Skeletal muscle tissue (tissue), 4 donors: ENCODE data around the gene CFAP43. TPM values are rescaled to one million over a fixed set of nuclear protein-coding genes. Genes with fewer than 3 reads are reported as not detected.
"Not testable (repeated sequence)": the region's sequence is repeated elsewhere in the genome, so short reads cannot be mapped to it uniquely, and the experiment has no call there.

ENCODE experiments used
- H3K27ac ChIP-seq: one replicate; pipeline ENCODE4 v1.7.0; 2013; ENCODE audit warnings: mild to moderate bottlenecking, low read depth, low read length, inconsistent platforms
- H3K27me3 ChIP-seq, 3 donors: one replicate each; pipeline ENCODE4 v1.7.0; 2013; ENCODE audit warnings: low read length in 3 of 3; ENCODE audit not compliant: control insufficient read depth in 3 of 3, insufficient read depth in 3 of 3
- H3K36me3 ChIP-seq, 3 donors: one replicate each; pipeline ENCODE4 v1.7.0; 2013; ENCODE audit warnings: low read length in 3 of 3; ENCODE audit not compliant: control insufficient read depth in 3 of 3, insufficient read depth in 3 of 3
- H3K4me1 ChIP-seq, 3 donors: one replicate each; pipeline ENCODE4 v1.7.0; 2013; ENCODE audit warnings: low read length in 3 of 3, mild to moderate bottlenecking in 3 of 3; ENCODE audit not compliant: control insufficient read depth in 3 of 3, insufficient read depth in 3 of 3
- H3K4me3 ChIP-seq, 3 donors: one replicate each; pipeline ENCODE4 v1.7.0; 2013; ENCODE audit warnings: low read length in 3 of 3
- H3K9ac ChIP-seq, 3 donors: one replicate each; pipeline ENCODE4 v1.7.0; 2013; ENCODE audit warnings: low read length in 3 of 3, mild to moderate bottlenecking in 3 of 3, moderate library complexity in 2 of 3, low read depth in 1 of 3
- H3K9me3 ChIP-seq, 3 donors: one replicate each; pipeline ENCODE4 v1.7.0; 2013; ENCODE audit warnings: low read length in 3 of 3; ENCODE audit not compliant: control insufficient read depth in 3 of 3
- total RNA-seq: library from RNA; depleted of rRNA; stranded (reverse); fragments of >200 nt; gene quantifications from one replicate; pipeline ENCODE4 v1.2.3, GENCODE V29; 2014
- donor health status: Osteomylitis.

The CFAP43 gene
- total RNA-seq, 1 donor from 2014 or later, result 2.1 TPM

- not testable (repeated sequence) for H3K27me3 ChIP-seq, H3K27ac ChIP-seq, H3K4me1 ChIP-seq, H3K4me3 ChIP-seq, H3K36me3 ChIP-seq, H3K9me3 ChIP-seq, H3K9ac ChIP-seq
These were observed 16.8 kb upstream of the CFAP43 start for GRCh38 chr10:104248931-104249330.

GRCh38 chr10:104247513-104248146 is 15.5 kb upstream of the CFAP43 start:
- H3K9me3 ChIP-seq, result peaks cover 0 to 3% (median 0%) of the 10 kb centered on the region in 3 donors
- no peaks in the 10 kb centered on the region for H3K36me3 ChIP-seq
- H3K4me3 ChIP-seq, result no peak overlapping the region
- no peak overlapping the region for H3K27ac ChIP-seq
- H3K9ac ChIP-seq, result no peak overlapping the region
- peaks cover 0 to 5% (median 0%) of the 10 kb centered on the region in 3 donors for H3K27me3 ChIP-seq
- H3K4me1 ChIP-seq, result no peaks in the 10 kb centered on the region

GRCh38 chr10:104246976-104247375 is 14.8 kb upstream of the CFAP43 start:
- Histone ChIP-seq H3K27me3 (peaks cover 0 to 5% (median 0%) of the 10 kb centered on the region in 3 donors), H3K36me3 (no peaks in the 10 kb centered on the region), H3K4me1 (no peaks in the 10 kb centered on the region), H3K4me3 (no peak overlapping the region), H3K9ac (no peak overlapping the region), H3K27ac (no peak overlapping the region), H3K9me3 (peaks cover 0 to 3% (median 0%) of the 10 kb centered on the region in 3 donors)

DNA sequence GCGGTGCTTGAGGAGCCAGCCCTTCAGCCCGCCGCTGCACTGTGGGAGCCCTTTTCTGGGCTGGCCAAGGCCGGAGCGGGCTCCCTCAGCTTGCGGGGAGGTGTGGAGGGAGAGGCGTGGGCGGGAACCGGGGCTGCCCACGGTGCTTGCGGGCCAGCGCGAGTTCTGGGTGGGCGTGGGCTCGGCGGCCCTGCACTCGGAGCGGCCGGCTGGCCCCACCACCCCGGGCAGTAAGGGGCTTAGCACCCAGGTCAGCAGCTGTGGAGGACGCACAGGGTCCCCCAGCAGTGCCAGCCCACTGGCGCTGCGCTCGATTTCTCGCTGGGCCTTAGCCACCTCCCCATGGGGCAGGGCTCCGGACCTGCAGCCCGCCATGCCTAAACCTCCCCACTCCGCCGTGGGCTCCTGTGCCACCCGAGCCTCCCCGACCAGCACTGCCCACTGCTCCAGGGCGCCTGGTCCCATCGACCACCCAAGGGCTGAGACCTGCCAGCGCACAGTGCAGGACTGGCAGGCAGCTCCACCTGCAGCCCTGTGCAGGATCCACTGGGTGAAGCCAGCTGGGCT is 13.0 kb upstream of the CFAP43 start:
- H3K4me3 ChIP-seq, result no peak overlapping the region
- peaks cover 0 to 5% (median 0%) of the 10 kb centered on the region in 3 donors for H3K27me3 ChIP-seq
- H3K9me3 ChIP-seq, result peaks cover 0 to 3% (median 0%) of the 10 kb centered on the region in 3 donors
- H3K9ac ChIP-seq, result no peak overlapping the region
- no peaks in the 10 kb centered on the region for H3K36me3 ChIP-seq
- H3K4me1 ChIP-seq, result no peaks in the 10 kb centered on the region
- H3K27ac ChIP-seq, result no peak overlapping the region

DNA sequence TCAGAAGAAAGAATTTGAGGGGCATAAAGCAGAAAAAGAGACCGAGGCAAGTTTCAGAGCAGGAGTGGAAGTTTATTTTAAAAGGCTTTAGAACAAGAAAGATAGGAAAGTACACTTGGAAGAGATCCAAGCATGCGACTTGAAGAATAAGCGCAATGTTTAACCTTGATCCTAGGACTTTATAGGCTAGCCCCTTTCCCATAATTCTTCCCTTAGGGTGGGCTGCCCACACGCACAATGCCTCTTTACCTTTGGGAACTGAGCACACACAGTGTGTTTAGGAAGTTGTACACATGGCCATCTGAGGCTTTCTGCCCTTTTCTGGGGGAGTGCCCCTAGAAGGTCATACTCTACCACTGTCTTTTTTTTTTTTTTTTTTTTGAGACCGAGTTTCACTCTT is 11.3 kb upstream of the CFAP43 start:
- Histone ChIP-seq H3K27me3 (peaks cover 0 to 5% (median 0%) of the 10 kb centered on the region in 3 donors), H3K27ac (no peak overlapping the region), H3K36me3 (no peaks in the 10 kb centered on the region), H3K9me3 (peaks cover 0 to under 1% (median 0%) of the 10 kb centered on the region in 3 donors), H3K9ac (no peak overlapping the region), H3K4me3 (no peak overlapping the region), H3K4me1 (no peaks in the 10 kb centered on the region)

DNA sequence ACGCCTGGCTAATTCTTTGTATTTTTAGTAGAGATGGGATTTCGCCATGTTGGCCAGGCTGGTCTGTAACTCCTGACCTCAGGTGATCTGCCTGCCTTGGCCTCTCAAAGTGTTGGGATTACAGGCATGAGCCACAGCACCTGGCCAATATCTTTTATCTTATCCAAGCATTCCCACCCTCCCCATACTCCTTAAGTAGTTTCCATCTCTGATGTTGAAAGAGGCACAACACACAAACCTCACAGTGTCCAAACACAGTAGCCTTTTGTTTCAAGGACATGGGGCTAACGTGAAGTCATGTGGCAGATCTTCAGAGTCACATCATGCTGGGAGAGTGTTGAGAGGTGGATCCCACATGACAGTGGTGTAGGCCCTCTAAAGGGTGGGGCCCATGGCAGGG is 10.8 kb upstream of the CFAP43 start:
- H3K9me3 ChIP-seq, H3K36me3 ChIP-seq, H3K4me1 ChIP-seq, H3K4me3 ChIP-seq, H3K27ac ChIP-seq, H3K9ac ChIP-seq, H3K27me3 ChIP-seq: not testable (repeated sequence)

DNA sequence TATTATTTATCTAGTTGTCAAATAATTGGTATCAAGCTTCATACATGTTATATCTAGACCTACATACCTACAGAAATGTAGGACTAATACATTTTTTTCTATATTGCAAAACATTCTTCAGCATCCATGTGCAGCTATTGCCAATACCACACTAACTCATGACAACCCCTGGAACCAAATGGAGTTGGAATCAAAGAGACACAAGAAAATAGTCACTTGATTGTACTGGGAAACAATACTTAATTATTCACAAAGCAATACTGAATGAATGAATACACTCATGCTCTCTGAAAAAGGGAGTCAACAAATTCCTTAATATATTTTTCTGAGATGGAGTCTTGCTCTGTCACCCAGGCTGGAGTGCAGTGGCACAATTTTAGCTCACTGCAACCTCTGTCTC is 10.4 kb upstream of the CFAP43 start:
- no peaks in the 10 kb centered on the region for H3K4me1 ChIP-seq
- H3K4me3 ChIP-seq, result no peak overlapping the region
- peaks cover 0 to 4% (median 0%) of the 10 kb centered on the region in 3 donors for H3K27me3 ChIP-seq
- no peaks in the 10 kb centered on the region for H3K9me3 ChIP-seq
- no peak overlapping the region for H3K9ac ChIP-seq
- H3K27ac ChIP-seq, result no peak overlapping the region
- H3K36me3 ChIP-seq, result no peaks in the 10 kb centered on the region

DNA sequence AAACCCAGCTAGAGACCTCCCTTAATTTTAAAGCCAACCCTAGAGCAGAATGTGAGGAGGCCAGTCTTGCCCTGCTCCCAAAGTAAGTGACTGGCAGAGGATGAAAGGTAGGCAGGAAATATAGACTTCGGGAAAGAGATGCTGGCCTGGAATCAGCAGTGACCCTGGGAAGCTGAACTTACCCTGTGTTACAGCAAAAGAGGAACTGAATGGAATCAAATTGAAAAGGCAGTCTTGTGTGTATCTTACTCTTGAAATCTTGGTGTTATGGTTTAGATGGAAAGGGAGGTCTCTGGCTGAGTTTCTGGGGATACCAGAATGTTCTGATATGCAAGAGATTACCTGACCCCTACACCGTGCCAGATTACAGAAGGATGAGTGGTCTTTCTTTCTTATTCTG is 7.9 kb upstream of the CFAP43 start:
- H3K9me3 ChIP-seq, result peaks cover 0 to 4% (median 0%) of the 10 kb centered on the region in 3 donors
- no peaks in the 10 kb centered on the region for H3K36me3 ChIP-seq
- H3K9ac ChIP-seq, result no peak overlapping the region
- H3K4me3 ChIP-seq, result no peak overlapping the region
- H3K4me1 ChIP-seq, result no peaks in the 10 kb centered on the region
- H3K27me3 ChIP-seq, result no peaks in the 10 kb centered on the region
- no peak overlapping the region for H3K27ac ChIP-seq

DNA sequence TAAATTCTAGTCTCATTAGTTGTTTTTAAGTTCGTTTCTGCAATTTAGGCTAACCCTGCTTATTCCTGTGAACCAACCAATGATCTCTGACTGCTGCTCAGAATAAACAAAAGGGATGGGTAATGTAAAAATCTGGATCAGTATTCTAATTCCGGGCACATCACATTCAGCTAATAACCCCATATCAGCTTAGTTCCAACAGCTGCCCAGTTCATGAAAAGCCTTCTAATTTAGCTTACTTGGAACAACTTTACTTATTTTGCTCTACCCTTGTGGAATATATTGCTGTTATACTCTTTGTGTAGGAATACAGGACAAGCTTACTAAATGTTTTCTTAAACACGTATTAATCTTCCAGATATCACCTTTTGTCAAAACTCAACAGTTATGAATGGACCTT is 3.6 kb upstream of the CFAP43 start:
- Histone ChIP-seq H3K4me1 (peaks cover 7 to 8% (median 7%) of the 10 kb centered on the region in 3 donors), H3K9me3 (peaks cover 0 to 4% (median 0%) of the 10 kb centered on the region in 3 donors), H3K9ac (no peak overlapping the region), H3K36me3 (no peaks in the 10 kb centered on the region), H3K4me3 (no peak overlapping the region), H3K27ac (no peak overlapping the region), H3K27me3 (no peaks in the 10 kb centered on the region)

DNA sequence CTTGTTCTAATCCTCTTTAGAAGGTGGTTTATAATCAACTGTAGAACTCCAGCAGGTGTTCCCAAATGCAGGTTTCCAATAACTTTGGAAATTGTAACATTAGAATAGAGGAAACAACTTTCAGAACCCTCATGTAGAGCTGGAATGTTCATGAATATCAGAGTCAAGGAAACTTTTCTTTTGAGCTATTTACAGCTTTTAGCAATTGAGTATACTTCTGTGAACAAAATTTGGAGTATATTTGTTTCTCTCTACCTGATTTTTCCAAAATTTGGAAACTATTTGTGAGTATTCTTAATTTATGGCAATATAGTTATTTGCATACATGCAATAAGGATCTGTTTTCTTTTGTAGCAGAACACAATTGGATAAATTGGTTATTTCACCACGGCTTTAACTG is 2.8 kb upstream of the CFAP43 start:
- H3K27ac ChIP-seq, result no peak overlapping the region
- peaks cover 7 to 8% (median 7%) of the 10 kb centered on the region in 3 donors for H3K4me1 ChIP-seq
- H3K27me3 ChIP-seq, result no peaks in the 10 kb centered on the region
- peaks cover 0 to 4% (median 0%) of the 10 kb centered on the region in 3 donors for H3K9me3 ChIP-seq
- H3K4me3 ChIP-seq, result no peak overlapping the region
- H3K9ac ChIP-seq, result no peak overlapping the region
- no peaks in the 10 kb centered on the region for H3K36me3 ChIP-seq
